DMS153 treated with DMSO at 0.1 percent for 48 hours (cell line): Measurements from ENCODE around the gene GCDH.
"Not testable (repeated sequence)": the region's sequence is repeated elsewhere in the genome, so short reads cannot be mapped to it uniquely, and the experiment has no call there.

ENCODE experiments used
- DNase-seq: peaks from one replicate; lab custom pipeline; 2025; ENCODE audit not compliant: unreplicated experiment; lab: John Stamatoyannopoulos, UW

Gene GCDH

GRCh38 chr19:12890787-12891552 is at the start of gene GCDH:
TSS of gene GCDH (plus strand) at chr19:12891160. CDS start at chr19:12891305, 145 bp downstream.
- peak; percentile 97 for DNase-seq

GRCh38 chr19:12842511-12842910 is 48.4 kb upstream of the GCDH start:
- DNase-seq: no peak

GRCh38 chr19:12843328-12843727 is 47.6 kb upstream of the GCDH start:
- no peak for DNase-seq

- DNase-seq: no peak
Measured at GRCh38 chr19:12843999-12844732, 46.8 kb upstream of the GCDH start.

- not testable (repeated sequence) for DNase-seq
Measured at GRCh38 chr19:12846613-12847012, 44.3 kb upstream of the GCDH start.

GRCh38 chr19:12847159-12848139 is 43.5 kb upstream of the GCDH start:
- DNase-seq: peak; percentile 62

- no peak for DNase-seq
Measured at GRCh38 chr19:12856653-12857052, 34.3 kb upstream of the GCDH start.

GRCh38 chr19:12858041-12858928 is 32.7 kb upstream of the GCDH start:
- DNase-seq: no peak

GRCh38 chr19:12859546-12859945 is 31.4 kb upstream of the GCDH start:
- no peak for DNase-seq

- DNase-seq: no peak
Measured at GRCh38 chr19:12864143-12864542, 26.8 kb upstream of the GCDH start.

- DNase-seq: peak; percentile 13
Measured at GRCh38 chr19:12864721-12865715, 25.9 kb upstream of the GCDH start.

- no peak for DNase-seq
Measured at GRCh38 chr19:12865746-12866415, 25.1 kb upstream of the GCDH start.

GRCh38 chr19:12866416-12867119 is 24.4 kb upstream of the GCDH start:
- no peak for DNase-seq

- DNase-seq: peak; percentile 28
Measured at GRCh38 chr19:12867120-12868099, 23.6 kb upstream of the GCDH start.

- no peak for DNase-seq
Measured at GRCh38 chr19:12868540-12869112, 22.3 kb upstream of the GCDH start.

- no peak for DNase-seq
Measured at GRCh38 chr19:12871681-12872080, 19.3 kb upstream of the GCDH start.
